HCT116 (cell line): Measurements from ENCODE around the gene TBXAS1. TPM values are rescaled to one million over a fixed set of nuclear protein-coding genes. Genes with fewer than 3 reads are reported as not detected.

Experiments
- ATAC-seq: fragments of 200-7000 bp; cut with Tn5 transposase; 2 replicates; pipeline ENCODE4 v1.9.1; 2020; ENCODE audit warnings: mild to moderate bottlenecking, moderate library complexity
- BruUV-seq: library from RNA; stranded (reverse); fragments of 400-500 nt; replicated peaks from 2 replicates; lab custom pipeline; 2021; lab: Mats Ljungman, UMichigan
- CTCF ChIA-PET: fragments of 300-600 bp; sonication (Branson Sonifier 250); formaldehyde crosslinking; loops from one replicate; lab custom pipeline; 2021; ENCODE audit warnings: antibody characterized with exemption; lab: Charles Lee
- POLR2A ChIA-PET: fragments of 300-600, 350-600 bp; sonication (Branson Sonifier 250); formaldehyde crosslinking; loops from one replicate; lab custom pipeline; 2021; ENCODE audit warnings: antibody characterized with exemption; lab: Charles Lee
- RAD21 ChIA-PET, 2 experiments: fragments of 300-600 bp; sonication (Branson Sonifier 250); formaldehyde crosslinking; loops; one replicate each; lab custom pipeline; 2023; ENCODE audit warnings: low total read pairs in 2 of 2; ENCODE audit not compliant: uncharacterized antibody in 2 of 2, unreplicated experiment in 2 of 2, low non-redundant PET in 1 of 2; lab: Charles Lee
- DNase-seq: peaks from one replicate; pipeline ENCODE4 v3.0.0-alpha.2; 2010; ENCODE audit warnings: low read depth, low spot score
- H2AFZ ChIP-seq: fragments of 200-600 bp; shearing (Covaris generic), sonication (generic); 2 replicates; pipeline ENCODE4 v1.6.1; 2017; ENCODE audit warnings: low read depth, mixed run types, mixed read lengths, antibody characterized with exemption, low read length; ENCODE audit not compliant: poor library complexity, severe bottlenecking
- H3K27ac ChIP-seq: 2 replicates; pipeline ENCODE4 v1.5.1; 2012; ENCODE audit warnings: low read depth, low read length
- H3K27me3 ChIP-seq: fragments of 200-600 bp; sonication (generic); 2 replicates; pipeline ENCODE4 v1.6.1; 2016; ENCODE audit warnings: mixed run types, low read length, mixed read lengths; ENCODE audit not compliant: insufficient read depth
- H3K36me3 ChIP-seq, 2 experiments: fragments of 200-500 bp in 1 of 2; fragments of 200-600 bp in 1 of 2; sonication (Bioruptor generic) in 1 of 2; sonication (generic) in 1 of 2; 2 replicates each; pipeline versions ENCODE4 v1.5.1 to v1.6.1; 2014 to 2016; ENCODE audit warnings: low read length in 2 of 2, inconsistent platforms in 1 of 2, mixed read lengths in 1 of 2, mixed run types in 1 of 2; ENCODE audit not compliant: insufficient read depth in 2 of 2, control insufficient read depth in 1 of 2
- H3K4me1 ChIP-seq, 2 experiments: fragments of 200-600 bp in 1 of 2; sonication (generic) in 1 of 2; 2 replicates each; pipeline versions ENCODE4 v1.5.1 to v1.6.1; 2012 to 2017; ENCODE audit warnings: low read length in 2 of 2, inconsistent platforms in 1 of 2, mild to moderate bottlenecking in 1 of 2, mixed read lengths in 1 of 2, mixed run types in 1 of 2, moderate library complexity in 1 of 2; ENCODE audit not compliant: insufficient read depth in 2 of 2, control insufficient read depth in 1 of 2
- H3K4me2 ChIP-seq: fragments of 200-600 bp; sonication (generic); 2 replicates; pipeline ENCODE4 v1.6.1; 2017; ENCODE audit warnings: mixed run types, low read length, mixed read lengths
- H3K4me3 ChIP-seq, 2 experiments: fragments of 200-600 bp in 1 of 2; sonication (generic) in 1 of 2; replicated peaks in 1 of 2; 2 replicates each; pipeline ENCODE4 v1.5.1; 2011 to 2016; ENCODE audit warnings: low read length in 2 of 2, control low read depth in 1 of 2, low read depth in 1 of 2, mild to moderate bottlenecking in 1 of 2, mixed read lengths in 1 of 2, mixed run types in 1 of 2
- H3K79me2 ChIP-seq: fragments of 200-600 bp; sonication (generic); 2 replicates; pipeline ENCODE4 v1.6.1; 2017; ENCODE audit warnings: mild to moderate bottlenecking, mixed run types, low read length, moderate library complexity, mixed read lengths; ENCODE audit not compliant: insufficient read depth
- H3K9ac ChIP-seq: fragments of 200-600 bp; sonication (generic); 2 replicates; pipeline ENCODE4 v1.6.1; 2016; ENCODE audit warnings: low read length, mixed read lengths
- H3K9me2 ChIP-seq: fragments of 200-600 bp; sonication (generic), shearing (Covaris generic); 2 replicates; pipeline ENCODE4 v1.6.1; 2017; ENCODE audit warnings: mixed run types, mild to moderate bottlenecking, moderate library complexity; ENCODE audit not compliant: insufficient read depth
- H3K9me3 ChIP-seq, 2 experiments: fragments of 200-500 bp in 1 of 2; fragments of 200-600 bp in 1 of 2; sonication (Bioruptor generic) in 1 of 2; sonication (generic) in 1 of 2; 2 replicates each; pipeline ENCODE4 v1.6.1; 2014 to 2017; ENCODE audit warnings: low read length in 2 of 2, mixed read lengths in 2 of 2, inconsistent platforms in 1 of 2, low read depth in 1 of 2, mild to moderate bottlenecking in 1 of 2, mixed run types in 1 of 2, moderate library complexity in 1 of 2; ENCODE audit not compliant: control insufficient read depth in 1 of 2, insufficient read depth in 1 of 2
- H4K20me1 ChIP-seq: fragments of 200-600 bp; sonication (generic), shearing (Covaris generic); 2 replicates; pipeline ENCODE4 v1.6.1; 2017; ENCODE audit warnings: mixed run types, mild to moderate bottlenecking, moderate library complexity; ENCODE audit not compliant: insufficient read depth
- CBX3 ChIP-seq: IDR thresholded peaks from 2 replicates; pipeline ENCODE4 v1.6.1; 2012; ENCODE audit warnings: low read depth
- CEBPB ChIP-seq: IDR thresholded peaks from 2 replicates; pipeline ENCODE4 v1.6.1; 2012; ENCODE audit warnings: low read depth
- EGR1 ChIP-seq: IDR thresholded peaks from 2 replicates; pipeline ENCODE4 v1.6.1; 2012; ENCODE audit warnings: low read depth
- ELF1 ChIP-seq: IDR thresholded peaks from 2 replicates; pipeline ENCODE4 v1.6.1; 2012; ENCODE audit warnings: low read depth, borderline replicate concordance
- EZH2 ChIP-seq: fragments of 200-600 bp; sonication (generic); IDR thresholded peaks from 2 replicates; pipeline ENCODE4 v1.6.1; 2017; ENCODE audit warnings: antibody characterized with exemption, mixed run types
- FOSL1 ChIP-seq: IDR thresholded peaks from 2 replicates; pipeline ENCODE4 v1.6.1; 2012; ENCODE audit warnings: low read depth
- JUND ChIP-seq: IDR thresholded peaks from 2 replicates; pipeline ENCODE4 v1.6.1; 2012
- POLR2A ChIP-seq: IDR thresholded peaks from 2 replicates; pipeline ENCODE4 v1.7.0; 2011; ENCODE audit warnings: borderline replicate concordance; ENCODE audit not compliant: insufficient read depth, insufficient read length; ENCODE audit errors: extremely low read depth
- POLR2AphosphoS5 ChIP-seq: IDR thresholded peaks from 2 replicates; pipeline ENCODE4 v1.6.1; 2011; ENCODE audit warnings: mild to moderate bottlenecking, low read depth, low read length, moderate library complexity
- RAD21 ChIP-seq: IDR thresholded peaks from 2 replicates; pipeline ENCODE4 v1.6.1; 2012; ENCODE audit warnings: low read depth, mild to moderate bottlenecking
- SIN3A ChIP-seq: IDR thresholded peaks from 2 replicates; pipeline ENCODE4 v1.6.1; 2012; ENCODE audit warnings: low read depth
- SP1 ChIP-seq: IDR thresholded peaks from 2 replicates; pipeline ENCODE4 v1.6.1; 2012; ENCODE audit warnings: low read depth
- YY1 ChIP-seq: IDR thresholded peaks from 2 replicates; pipeline ENCODE4 v1.6.1; 2011; ENCODE audit warnings: low read length, low read depth, moderate library complexity, mild to moderate bottlenecking; ENCODE audit not compliant: insufficient replicate concordance; ENCODE audit errors: extremely low read depth
- ZNF274 ChIP-seq: fragments of 200-500 bp; sonication (Bioruptor generic); IDR thresholded peaks from 2 replicates; pipeline ENCODE4 v1.6.1; 2014; ENCODE audit warnings: mild to moderate bottlenecking, low read depth, low read length, inconsistent platforms
- intact Hi-C: fragments of 100-400 bp; cut with micrococcal nuclease; formaldehyde crosslinking; loops from 2 replicates; pipeline ENCODE4 v1.10.0; 2022
- total RNA-seq: library from RNA; stranded (reverse); gene quantifications from one replicate; pipeline ENCODE4 v1.2.1, GENCODE V29; 2021; ENCODE audit not compliant: unreplicated experiment
- TF ChIP-seq, protein P1 (sequence below), 3 experiments: fragments of 200-600 bp in 1 of 3; sonication (generic) in 1 of 3; IDR thresholded peaks in 2 of 3; conservative IDR thresholded peaks in 1 of 3; 2 replicates each; pipeline ENCODE4 v1.5.1; 2012 to 2017; ENCODE audit warnings: low read depth in 2 of 3, low read length in 2 of 3, antibody characterized with exemption in 1 of 3, borderline replicate concordance in 1 of 3, control low read depth in 1 of 3, mild to moderate bottlenecking in 1 of 3, mixed read lengths in 1 of 3, mixed run types in 1 of 3, moderate library complexity in 1 of 3; ENCODE audit not compliant: insufficient read depth in 1 of 3
- TF ChIP-seq, protein P2 (sequence below): IDR thresholded peaks from 2 replicates; pipeline ENCODE4 v1.6.1; 2012; ENCODE audit warnings: low read depth
- TF ChIP-seq, protein P3 (sequence below): IDR thresholded peaks from 2 replicates; pipeline ENCODE4 v1.6.1; 2012

TBXAS1 gene
- total RNA-seq, 1 experiment from 2014 or later = 1.4 TPM

DNA sequence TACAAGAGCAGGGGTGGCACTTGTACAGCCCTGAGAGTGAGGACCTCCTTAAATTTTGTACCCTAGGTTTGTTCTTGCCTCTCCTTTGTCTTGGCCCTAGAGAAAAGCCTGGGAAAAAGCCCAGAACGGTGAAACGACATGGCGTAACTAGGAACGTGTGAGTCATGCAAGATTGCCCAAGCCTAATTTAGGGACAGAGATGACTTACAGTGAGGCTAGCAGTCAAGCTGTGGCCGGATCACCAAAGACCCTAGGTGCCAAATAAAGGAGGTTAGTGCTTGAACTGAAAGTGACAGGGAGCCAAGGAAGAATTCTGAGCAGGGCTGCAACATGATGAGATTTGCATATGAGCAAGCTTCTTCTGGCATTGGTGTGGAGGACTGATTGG, 25.1 kb downstream of the TBXAS1 start:
- Histone ChIP-seq H3K9ac (no peak overlapping the region), H3K4me1 (no peaks in the 10 kb centered on the region), H3K27me3 (no peaks in the 10 kb centered on the region), H4K20me1 (no peaks in the 10 kb centered on the region), H3K27ac (no peak overlapping the region), H3K9me2 (no peaks in the 10 kb centered on the region), H3K79me2 (no peaks in the 10 kb centered on the region), H2AFZ (no peak overlapping the region), H3K9me3 (no peaks in the 10 kb centered on the region), H3K4me2 (no peak overlapping the region), H3K36me3 (no peaks in the 10 kb centered on the region), H3K4me3 (no peak overlapping the region)
- intact Hi-C loops = no loop called here
- POLR2A ChIA-PET = no interaction called here
- DNase-seq = no peak
- TF ChIP-seq CEBPB = peak; percentile 66
- TF ChIP-seq JUND = no peak
- no peak for TF ChIP-seq SP1
- CTCF ChIA-PET = no interaction called here
- ATAC-seq = no peak
- RAD21 ChIA-PET = no interaction called here
- BruUV-seq = no TSS peak

DNA sequence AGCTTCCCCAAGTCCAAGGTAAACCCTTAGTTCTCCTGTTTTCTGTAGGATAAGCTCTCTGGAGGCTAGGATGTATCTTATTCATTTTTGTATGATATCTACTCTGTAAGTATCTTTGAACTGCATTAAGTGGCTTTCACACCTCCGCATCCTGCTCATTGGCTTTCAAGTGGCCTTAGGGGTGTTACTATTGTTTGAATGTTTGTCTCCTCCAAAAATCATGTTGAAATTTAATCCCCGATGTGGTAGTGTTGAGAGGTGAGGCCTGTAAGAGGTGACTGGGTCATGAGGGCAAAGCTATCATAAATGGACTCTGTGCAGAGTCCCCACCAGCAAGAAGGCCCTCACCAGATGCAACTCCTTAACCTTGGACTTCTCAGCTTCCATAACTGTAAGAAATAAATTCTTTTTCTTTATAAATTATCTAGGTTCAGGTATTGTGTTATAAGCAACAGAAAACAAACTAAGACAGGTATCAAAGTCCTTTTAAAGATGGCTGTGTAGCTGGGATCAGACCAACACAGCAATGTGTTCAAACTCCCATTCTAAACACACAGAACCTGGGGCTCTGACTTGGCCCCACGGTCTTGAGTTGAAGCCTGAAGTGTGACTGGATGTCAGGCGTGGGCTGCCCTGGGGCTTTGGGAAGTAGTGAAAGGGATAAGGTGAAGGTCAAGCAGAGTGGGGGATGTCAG, 25.9 kb downstream of the TBXAS1 start:
- BruUV-seq = no TSS peak

More for the DNA sequence above, 25.9 kb downstream of the TBXAS1 start:
- H3K4me3 ChIP-seq = no peak overlapping the region
- CTCF ChIA-PET = no interaction called here
- intact Hi-C loops = no loop called here
- POLR2A ChIA-PET = no interaction called here
- no peak overlapping the region for H3K4me2 ChIP-seq
- no peak for ATAC-seq
- H3K79me2 ChIP-seq = no peaks in the 10 kb centered on the region
- H3K27me3 ChIP-seq = no peaks in the 10 kb centered on the region
- no peak overlapping the region for H3K9ac ChIP-seq
- no peak overlapping the region for H2AFZ ChIP-seq
- RAD21 ChIA-PET = no interaction called here
- no peak for TF ChIP-seq YY1
- TF ChIP-seq EGR1 = no peak
- no peak for TF ChIP-seq ELF1
- TF ChIP-seq, protein P1, sequence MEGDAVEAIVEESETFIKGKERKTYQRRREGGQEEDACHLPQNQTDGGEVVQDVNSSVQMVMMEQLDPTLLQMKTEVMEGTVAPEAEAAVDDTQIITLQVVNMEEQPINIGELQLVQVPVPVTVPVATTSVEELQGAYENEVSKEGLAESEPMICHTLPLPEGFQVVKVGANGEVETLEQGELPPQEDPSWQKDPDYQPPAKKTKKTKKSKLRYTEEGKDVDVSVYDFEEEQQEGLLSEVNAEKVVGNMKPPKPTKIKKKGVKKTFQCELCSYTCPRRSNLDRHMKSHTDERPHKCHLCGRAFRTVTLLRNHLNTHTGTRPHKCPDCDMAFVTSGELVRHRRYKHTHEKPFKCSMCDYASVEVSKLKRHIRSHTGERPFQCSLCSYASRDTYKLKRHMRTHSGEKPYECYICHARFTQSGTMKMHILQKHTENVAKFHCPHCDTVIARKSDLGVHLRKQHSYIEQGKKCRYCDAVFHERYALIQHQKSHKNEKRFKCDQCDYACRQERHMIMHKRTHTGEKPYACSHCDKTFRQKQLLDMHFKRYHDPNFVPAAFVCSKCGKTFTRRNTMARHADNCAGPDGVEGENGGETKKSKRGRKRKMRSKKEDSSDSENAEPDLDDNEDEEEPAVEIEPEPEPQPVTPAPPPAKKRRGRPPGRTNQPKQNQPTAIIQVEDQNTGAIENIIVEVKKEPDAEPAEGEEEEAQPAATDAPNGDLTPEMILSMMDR (IDR thresholded peaks at IDR 0.05 in 2 of 3, conservative IDR thresholded peaks at IDR 0.05 in 1 of 3; ENCODE audit: borderline replicate concordance in 1 of 3, insufficient read depth in 1 of 3, low read depth in 2 of 3, low read length in 2 of 3) = no peak
- no peak for TF ChIP-seq ZNF274
- no peak for TF ChIP-seq CEBPB
- TF ChIP-seq RAD21 = no peak
- TF ChIP-seq, protein P2, sequence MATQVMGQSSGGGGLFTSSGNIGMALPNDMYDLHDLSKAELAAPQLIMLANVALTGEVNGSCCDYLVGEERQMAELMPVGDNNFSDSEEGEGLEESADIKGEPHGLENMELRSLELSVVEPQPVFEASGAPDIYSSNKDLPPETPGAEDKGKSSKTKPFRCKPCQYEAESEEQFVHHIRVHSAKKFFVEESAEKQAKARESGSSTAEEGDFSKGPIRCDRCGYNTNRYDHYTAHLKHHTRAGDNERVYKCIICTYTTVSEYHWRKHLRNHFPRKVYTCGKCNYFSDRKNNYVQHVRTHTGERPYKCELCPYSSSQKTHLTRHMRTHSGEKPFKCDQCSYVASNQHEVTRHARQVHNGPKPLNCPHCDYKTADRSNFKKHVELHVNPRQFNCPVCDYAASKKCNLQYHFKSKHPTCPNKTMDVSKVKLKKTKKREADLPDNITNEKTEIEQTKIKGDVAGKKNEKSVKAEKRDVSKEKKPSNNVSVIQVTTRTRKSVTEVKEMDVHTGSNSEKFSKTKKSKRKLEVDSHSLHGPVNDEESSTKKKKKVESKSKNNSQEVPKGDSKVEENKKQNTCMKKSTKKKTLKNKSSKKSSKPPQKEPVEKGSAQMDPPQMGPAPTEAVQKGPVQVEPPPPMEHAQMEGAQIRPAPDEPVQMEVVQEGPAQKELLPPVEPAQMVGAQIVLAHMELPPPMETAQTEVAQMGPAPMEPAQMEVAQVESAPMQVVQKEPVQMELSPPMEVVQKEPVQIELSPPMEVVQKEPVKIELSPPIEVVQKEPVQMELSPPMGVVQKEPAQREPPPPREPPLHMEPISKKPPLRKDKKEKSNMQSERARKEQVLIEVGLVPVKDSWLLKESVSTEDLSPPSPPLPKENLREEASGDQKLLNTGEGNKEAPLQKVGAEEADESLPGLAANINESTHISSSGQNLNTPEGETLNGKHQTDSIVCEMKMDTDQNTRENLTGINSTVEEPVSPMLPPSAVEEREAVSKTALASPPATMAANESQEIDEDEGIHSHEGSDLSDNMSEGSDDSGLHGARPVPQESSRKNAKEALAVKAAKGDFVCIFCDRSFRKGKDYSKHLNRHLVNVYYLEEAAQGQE = no peak
- TF ChIP-seq SIN3A = no peak
- no peak for TF ChIP-seq EZH2
- TF ChIP-seq POLR2A = no peak
- TF ChIP-seq FOSL1 = no peak
- TF ChIP-seq CBX3 = no peak
- TF ChIP-seq, protein P3, sequence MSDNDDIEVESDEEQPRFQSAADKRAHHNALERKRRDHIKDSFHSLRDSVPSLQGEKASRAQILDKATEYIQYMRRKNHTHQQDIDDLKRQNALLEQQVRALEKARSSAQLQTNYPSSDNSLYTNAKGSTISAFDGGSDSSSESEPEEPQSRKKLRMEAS = no peak
- no peak for TF ChIP-seq POLR2AphosphoS5
- no peaks in the 10 kb centered on the region for H3K36me3 ChIP-seq
- H3K9me2 ChIP-seq = no peaks in the 10 kb centered on the region
- H3K4me1 ChIP-seq = no peaks in the 10 kb centered on the region
- H3K9me3 ChIP-seq = no peaks in the 10 kb centered on the region
- no peak overlapping the region for H3K27ac ChIP-seq
- H4K20me1 ChIP-seq = no peaks in the 10 kb centered on the region
- DNase-seq = no peak
